HG03060 (cell line): ENCODE data around the gene KRTAP12-3.
"Not testable (repeated sequence)": the region's sequence is repeated elsewhere in the genome, so short reads cannot be mapped to it uniquely, and the experiment has no call there.

Experiments used
- ATAC-seq: cut with Tn5 transposase; IDR thresholded peaks from one replicate; pipeline ENCODE4 v1.9.1; 2021; ENCODE audit warnings: low read depth, moderate number of reproducible peaks; ENCODE audit not compliant: unreplicated experiment

KRTAP12-3 gene

DNA sequence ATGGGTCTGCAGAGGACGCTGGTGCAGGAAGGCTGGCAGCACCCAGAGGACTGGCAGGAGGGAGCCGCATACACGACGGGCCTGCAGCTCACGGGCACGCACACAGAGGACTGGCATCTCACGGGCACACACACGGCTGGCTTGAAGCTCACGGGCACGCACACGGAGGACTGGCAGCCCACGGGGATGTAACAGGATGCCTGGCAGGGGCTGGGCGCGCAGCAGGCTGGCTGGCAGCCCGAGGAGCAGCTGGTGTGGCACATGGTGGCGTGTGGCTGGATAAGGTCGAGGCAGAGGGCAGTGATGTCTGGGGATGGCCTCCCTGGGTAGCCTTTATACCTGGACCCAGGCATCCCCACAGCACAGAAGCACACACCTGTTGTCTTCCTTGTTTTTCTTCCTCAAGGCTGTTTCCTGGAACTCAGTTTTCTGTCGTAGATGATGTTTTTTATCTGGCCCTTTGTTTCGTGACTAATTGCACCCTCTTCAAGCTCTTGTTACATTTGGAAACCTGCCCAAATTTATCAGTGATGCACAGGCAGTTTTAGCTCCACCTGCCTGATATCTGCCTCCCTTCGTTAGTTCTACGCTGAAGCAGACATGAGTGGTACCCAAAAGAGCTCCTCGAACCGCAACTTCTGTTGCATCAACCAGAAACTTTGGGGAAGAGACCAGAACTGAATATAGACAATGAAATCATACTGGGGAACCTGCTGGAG, 24.3 kb downstream of the KRTAP12-3 start, which contains the start of gene KRTAP12-1:
Gene KRTAP12-1, minus strand, starts transcription at position 303 of the 719 bp plus-strand sequence. Its CDS starts 40 bp downstream, at position 263.
- no peak for ATAC-seq

DNA sequence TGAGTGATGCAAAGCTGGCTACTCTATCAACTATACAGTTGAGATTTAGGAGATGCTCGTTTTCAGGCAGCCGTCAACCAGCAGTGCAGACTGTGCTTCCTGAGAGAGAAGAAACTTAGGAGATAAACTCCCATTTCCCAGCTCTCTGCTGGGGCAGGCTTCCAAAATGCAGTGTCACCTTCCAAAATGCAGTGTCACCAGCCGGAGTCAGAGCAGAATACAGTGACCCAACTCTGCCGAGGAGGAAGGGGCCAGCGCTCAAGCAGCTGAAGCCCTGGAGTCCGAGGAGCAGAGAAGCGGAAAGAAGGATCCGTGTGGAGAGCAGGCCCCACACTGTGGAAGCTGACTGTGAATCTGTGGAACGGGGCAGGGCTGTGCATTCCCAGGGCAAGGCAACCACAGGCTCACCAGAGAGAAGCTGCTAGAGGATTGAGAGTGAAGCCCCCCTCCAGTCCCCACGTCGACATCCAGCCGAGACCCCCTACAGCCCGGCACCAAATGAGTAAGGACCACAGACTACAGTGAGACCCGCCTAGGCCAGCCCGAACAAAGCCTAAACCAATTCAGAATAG, 24.9 kb downstream of the KRTAP12-3 start:
- ATAC-seq, result no peak

DNA sequence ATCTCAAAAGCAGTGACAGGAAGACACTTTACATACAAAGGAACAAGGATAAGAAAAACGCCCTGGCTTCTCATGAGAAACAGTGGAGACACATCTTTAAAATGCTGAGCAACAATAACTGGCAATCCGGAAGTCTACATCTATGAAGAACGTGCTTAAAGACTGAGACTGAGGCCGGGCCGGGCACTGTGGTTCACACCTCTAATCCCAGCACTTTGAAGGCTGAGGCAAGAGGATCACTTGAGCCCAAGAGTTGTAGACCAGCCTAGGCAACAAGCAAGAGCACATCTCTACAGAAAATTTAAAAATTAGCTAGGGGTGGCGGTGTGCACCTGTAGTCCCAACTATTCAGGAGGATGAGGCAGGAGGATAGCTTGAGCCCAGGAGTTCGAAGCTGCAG, 26.3 kb downstream of the KRTAP12-3 start:
- no peak for ATAC-seq

DNA sequence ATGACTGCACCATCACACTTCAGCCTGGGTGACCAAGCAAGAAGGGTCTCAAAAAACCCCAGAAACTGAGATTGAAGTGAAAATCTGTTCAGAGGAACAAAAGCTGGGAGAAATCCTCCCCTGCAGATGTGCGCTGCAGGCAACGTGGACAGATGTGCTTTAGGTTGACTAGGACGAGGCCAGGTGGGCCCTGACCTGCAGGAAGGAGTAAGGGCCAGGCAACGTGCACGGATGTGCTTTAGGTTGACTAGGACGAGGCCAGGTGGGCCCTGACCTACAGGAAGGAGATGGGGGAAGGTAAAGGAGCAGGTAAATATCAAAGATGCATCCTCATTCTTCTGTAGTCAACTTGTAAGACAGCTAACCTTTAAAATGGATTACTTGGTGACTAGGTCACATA, 26.8 kb downstream of the KRTAP12-3 start:
- no peak for ATAC-seq

DNA sequence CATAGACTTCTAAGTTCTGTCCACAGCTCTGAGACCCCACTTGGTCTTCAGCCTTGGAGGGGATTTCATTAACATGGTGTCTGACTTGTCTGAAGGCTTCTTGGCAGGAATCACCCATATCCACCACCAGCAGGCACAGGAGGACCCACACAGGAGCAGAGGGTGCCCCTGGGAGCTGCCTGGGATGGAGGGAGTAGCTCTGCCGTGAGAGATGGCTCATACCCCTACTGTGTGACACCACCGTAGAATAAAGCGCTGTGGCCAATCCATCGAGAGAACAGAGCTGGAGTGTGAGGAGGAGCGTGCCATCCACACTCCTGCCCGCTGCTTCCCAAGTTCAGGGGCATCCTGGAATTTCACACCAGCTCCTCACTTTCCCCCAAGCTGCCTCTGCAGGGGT, 27.3 kb downstream of the KRTAP12-3 start:
- not testable (repeated sequence) for ATAC-seq

DNA sequence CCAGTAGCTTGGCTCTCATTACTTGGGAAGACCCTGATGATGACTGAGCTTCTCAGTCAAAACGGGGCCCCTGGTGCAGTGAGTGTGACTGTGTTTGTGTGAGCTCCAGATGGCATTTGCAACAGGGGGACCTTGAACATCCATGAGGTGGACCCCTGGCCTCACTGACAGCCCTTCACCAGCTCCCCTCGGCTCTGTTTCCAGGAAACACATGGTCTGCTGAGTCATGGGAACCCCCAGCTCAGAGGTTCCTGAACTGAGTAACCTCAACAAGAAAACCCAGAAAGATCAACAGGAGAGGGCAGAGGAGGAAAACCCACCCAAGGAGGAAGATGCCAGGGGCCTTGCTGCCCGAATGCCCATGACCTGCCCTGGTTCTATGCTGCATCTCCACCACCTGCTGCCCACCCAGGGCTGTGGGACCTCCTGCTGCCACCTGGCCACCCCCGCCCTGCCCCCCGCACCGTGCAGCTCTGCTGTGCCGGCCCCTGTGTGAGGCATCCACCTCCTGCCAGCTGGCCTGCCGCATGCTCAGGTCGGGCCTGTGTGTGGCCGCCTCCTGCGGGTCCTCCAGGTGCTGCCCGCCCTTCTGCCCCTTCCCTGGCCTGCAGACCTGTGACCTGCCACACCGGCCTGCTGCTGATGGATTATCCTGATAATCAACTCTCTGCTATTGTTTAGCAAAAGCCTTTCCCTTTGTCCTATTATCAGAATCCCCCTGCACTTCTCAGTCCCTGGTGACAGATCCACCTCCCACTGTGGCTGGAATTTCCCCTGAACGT, 28.5 kb downstream of the KRTAP12-3 start:
- no peak for ATAC-seq

DNA sequence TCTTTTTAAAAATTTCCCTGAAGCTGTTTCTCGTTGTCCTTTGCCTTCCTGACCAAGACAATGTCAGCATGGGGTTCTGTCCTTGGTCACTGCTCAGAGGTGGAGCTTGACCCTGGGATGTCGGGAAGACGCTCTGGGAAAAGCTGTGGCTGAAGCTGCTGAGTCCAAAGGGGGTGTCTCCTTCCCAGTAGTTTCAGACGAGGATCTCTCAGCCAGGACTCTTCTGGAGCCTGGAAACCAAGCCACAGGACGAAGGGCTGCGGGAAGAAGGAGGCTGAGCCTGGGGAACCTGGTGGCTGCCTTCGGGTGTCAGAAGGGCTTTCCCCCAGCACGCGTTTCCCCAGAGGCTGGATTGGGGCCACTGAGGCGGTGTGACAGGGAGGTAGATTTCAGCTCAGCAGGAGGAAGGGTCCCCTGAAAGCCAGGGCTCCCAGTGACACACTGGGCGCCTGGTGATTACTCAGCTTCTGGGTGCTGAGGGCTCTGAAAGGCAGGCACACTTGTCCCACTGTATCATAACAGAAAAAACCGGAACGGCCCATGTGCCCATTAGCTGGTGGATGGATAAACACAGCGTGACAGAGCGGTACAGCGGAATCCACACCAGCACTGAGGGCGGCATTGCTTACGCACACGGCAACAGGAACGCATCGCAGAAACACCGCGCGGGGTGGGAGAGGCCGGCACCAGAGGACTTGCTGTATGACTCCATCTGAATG, 29.3 kb downstream of the KRTAP12-3 start:
- ATAC-seq, result no peak

DNA sequence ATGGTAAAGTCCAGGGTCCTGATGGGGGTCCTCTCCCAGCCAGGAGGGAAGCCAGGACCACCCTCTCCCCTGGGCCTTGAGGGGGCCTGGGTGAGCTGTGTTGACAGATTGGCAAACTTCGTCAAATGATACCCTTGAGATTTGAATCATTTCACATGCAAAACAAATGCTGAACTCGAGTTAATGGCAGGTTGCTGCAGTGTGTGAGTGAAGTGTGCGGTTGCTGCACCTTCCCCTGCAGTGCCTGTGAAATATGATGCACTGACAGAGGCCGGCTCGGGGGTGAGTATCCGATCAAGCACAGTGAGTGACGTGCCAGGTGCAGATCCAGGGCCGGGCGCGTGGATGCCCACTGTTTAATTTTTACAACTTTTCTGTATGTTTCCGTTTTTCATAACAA, 29.9 kb downstream of the KRTAP12-3 start:
- no peak for ATAC-seq

DNA sequence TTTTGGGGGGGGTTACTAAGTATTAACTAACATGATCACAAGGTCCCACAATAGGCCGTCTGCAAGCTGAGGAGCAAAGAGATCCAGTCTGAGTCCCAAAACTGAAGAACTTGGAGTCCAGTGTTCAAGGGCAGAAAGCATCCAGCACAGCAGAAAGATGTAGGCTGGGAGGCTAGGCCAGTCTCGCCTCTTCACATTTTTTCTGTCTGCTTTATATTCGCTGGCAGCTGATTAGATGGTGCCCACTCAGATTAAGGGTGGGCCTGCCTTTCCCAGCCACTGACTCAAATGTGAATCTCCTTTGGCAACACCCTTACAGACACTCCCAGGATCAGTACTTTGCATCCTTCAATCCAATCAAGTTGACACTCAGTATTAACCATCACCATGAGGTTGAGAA, 32.0 kb downstream of the KRTAP12-3 start:
- not testable (repeated sequence) for ATAC-seq

DNA sequence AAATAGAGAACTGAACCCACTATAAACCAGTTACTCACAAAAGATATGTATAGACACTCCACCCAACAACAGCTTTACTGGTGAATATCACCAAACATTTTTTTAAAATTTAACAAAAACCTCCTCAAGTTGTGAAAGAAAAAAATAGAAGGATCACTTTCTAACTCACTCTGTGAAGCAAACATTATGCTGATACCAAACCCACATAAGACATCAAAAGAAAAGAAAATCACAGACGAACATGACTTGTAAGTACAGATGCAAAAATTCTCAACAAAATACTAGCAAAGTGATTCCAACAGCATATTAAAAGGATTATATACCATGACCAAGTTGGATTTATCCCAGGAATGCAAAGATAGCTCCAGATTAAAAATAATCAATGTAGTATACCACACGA, 34.0 kb downstream of the KRTAP12-3 start:
- ATAC-seq, result no peak

DNA sequence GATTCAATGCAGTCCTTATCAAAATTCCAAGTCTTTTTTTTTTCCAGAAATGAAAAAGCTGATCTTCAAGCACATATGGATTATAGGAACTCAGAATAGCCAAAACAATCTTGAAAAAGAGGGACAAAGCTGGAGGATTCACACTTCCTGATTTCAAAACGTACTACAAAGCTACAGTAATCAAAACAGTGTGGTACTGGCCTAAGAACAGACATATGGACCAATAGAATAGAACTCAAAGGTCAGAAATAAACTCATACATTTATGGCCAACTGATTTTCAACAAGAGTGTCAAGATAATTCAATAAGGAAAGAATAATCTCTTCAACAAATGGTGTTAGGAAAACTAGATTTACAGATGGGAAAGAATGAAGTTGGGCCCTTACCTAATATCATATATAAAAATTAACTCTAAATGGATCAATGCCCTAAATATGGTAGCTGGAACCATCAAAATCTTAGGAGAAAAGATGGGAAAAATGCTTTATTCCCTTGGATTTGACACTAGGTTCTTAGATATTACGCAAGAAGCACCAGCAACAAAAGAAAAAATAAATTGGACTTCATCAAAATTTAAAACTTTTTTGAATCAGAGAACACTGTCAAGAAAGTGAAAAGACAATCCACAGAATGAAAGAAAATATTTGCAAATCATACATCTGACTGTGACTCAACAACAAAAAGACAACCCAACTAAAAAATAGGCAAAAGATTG, 35.2 kb downstream of the KRTAP12-3 start:
- ATAC-seq, result no peak

DNA sequence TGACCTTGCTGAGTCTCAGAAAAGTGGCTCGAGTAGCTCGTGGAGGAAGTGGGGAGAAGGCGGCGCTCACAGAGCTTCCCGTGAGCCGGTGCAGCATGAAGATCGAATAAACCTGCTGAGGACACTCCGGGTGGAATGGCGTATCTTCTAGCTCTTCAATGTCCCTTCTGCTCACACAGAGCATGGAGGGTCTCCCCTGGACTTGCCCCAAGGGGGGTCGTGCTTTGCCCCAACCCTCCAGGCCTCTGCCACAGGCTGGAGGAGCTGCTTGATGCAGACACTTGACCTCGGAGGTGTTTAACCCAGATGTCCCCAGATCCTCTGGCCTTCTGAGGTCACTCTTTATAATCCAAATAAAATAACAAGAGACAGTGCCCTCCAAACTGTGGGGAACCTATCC, 37.0 kb downstream of the KRTAP12-3 start:
- no peak for ATAC-seq

DNA sequence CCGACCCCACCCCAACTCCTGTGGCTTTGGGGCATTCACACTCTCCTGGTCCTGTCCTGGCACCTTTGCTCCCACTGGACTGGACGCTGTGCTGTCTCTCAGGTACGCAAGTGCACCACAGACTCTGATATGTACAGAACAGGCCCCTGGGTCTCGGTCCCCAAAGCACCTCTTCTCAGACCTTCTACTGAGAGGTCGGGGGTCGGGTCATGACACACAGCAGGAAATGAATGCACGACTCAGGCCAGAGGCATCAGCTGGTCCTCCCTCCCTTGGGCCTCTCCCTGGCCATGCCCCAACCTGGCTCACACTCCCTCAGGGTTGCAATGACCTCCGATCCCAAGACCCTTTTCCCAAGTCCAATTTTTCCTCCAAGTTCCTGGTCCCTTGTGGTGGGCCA, 37.5 kb downstream of the KRTAP12-3 start:
- ATAC-seq, result no peak

DNA sequence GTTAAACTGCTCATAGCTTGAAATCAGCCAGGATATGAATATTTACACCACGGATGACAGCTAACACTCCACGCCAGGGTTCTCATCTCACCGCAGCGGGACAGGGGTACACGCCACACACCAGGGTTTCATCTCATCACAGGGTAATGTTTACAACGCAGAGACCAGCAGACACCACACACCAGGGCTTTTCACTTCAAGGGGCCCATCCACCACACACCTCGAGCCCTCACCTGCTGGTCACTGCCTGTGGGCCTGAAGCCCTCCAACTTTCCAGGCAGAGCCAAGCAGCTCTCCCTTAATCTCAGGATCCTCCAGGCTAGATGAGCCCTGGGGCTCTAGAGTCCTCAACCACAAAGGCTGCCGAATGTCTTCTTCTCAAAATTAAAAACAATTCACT, 37.9 kb downstream of the KRTAP12-3 start:
- ATAC-seq, result no peak

DNA sequence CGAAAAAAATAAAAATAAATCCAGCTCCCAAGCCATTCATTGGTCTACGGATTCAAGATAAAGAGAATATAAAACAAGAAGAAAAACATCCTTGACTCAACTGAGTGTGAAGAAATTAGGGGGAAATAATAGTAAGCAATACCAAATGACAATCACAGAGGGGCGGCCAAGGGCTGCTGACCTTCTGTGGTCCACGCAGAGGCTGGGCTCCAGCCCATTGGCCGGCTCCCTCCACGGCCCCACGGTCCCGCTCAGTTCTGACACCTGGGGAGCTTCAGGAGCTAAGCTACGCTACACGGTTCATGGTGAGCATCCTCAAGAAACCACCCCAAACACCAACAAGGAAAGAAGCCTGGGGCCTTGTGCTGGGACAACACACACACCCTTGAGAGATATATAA, 38.8 kb downstream of the KRTAP12-3 start:
- ATAC-seq, result no peak

DNA sequence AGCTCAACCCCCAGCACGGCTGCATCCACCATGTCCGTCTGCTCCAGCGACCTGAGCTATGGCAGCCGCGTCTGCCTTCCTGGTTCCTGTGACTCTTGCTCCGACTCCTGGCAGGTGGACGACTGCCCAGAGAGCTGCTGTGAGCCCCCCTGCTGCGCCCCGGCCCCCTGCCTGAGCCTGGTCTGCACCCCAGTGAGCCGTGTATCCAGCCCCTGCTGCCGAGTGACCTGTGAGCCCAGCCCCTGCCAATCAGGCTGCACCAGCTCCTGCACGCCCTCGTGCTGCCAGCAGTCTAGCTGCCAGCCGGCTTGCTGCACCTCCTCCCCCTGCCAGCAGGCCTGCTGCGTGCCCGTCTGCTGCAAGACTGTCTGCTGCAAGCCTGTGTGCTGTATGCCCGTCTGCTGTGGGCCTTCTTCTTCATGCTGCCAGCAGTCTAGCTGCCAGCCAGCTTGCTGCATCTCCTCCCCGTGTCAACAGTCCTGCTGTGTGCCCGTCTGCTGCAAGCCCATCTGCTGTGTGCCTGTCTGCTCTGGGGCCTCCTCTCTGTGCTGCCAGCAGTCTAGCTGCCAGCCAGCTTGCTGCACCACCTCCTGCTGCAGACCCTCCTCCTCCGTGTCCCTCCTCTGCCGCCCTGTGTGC, 39.6 kb downstream of the KRTAP12-3 start, which contains the start of gene KRTAP10-12:
Gene KRTAP10-12, plus strand, starts transcription at position 1 of the 639 bp plus-strand sequence. Its CDS starts 30 bp downstream, at position 31.
- not testable (repeated sequence) for ATAC-seq

DNA sequence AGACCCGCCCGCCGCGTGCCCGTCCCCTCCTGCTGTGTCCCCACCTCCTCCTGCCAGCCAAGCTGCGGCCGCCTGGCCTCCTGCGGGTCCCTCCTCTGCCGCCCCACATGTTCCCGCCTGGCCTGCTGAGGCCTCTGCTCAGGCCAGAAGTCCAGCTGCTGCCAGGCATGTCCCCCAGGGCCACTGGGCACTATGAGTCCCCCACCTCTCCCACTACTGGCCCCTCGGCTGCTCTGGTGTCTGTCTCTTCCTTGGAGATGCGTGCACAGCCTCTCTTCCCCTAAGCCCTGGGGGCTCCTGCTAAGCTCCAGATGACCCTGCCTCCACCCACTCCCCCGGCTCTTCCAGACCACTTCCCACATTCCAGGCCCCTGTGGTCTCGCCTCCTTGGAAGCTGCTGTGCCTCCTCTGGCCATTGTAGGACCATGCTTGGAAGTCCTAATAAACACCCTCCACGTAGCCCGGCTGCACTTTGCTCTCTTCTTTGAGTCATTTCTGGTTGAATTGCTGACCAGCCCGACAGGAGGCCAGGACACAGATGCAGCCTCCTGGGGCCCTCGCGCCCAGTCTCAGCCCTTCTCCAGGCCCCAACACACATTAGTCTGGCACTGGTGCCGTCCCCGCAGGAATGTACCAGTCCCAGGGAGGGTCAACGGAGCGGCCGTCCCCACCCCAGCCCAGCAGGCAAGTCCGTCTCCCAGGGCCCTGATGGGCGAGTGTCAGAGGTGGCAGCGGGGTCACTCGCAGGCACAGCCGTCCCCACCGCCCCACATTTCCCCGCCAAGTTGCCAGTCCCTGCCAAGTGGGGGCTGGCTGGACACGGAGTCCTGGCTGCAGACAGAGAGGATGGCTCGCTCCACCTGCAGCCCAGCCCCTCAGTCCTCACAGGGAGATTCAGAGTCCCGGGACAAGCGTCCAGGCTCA, 40.3 kb downstream of the KRTAP12-3 start:
- ATAC-seq, result no peak

DNA sequence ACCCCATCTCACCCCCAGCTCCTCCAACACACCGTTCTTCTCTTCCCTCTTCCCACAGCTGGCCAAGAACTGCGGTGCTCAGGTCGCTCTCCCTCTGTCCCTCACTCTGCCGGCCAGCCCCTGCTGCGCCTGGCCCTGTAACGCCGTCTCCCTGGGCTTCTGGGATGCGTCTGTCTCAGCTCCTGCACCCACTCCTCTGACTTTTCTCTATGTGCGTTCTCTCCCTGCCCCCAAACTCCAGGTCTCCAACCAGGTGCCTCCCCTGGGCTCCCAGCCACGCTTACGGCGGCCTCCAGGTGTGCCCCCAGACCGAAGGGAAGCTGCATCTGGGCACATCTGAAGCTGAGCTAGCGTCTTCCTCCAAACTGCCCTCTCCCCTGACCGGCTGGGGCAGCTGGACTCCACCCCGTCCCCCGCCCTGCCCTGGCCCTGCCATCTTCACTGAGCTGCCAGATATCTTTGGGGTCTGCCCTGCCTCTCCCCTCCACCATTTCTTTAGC, 41.8 kb downstream of the KRTAP12-3 start:
- ATAC-seq, result no peak
